Activated CD4-positive, alpha-beta T cell treated with anti-CD3 and anti-CD28 coated beads for 48 hours (primary cell): ENCODE results near the gene PCDHGA9.
"Not testable (repeated sequence)": the region's sequence is repeated elsewhere in the genome, so short reads cannot be mapped to it uniquely, and the experiment has no call there.

Experiments used
- DNase-seq: peaks from one replicate; pipeline ENCODE4 v3.0.0-alpha.2; 2020

The PCDHGA9 gene

GRCh38 chr5:141402553-141403243 lies at the start of gene PCDHGA9:
Gene PCDHGA9 (plus strand): TSS chr5:141402778. CDS start chr5:141402953, 175 bp downstream.
- DNase-seq: no peak

GRCh38 chr5:141354900-141355469 lies 47.6 kb upstream of the PCDHGA9 start, which contains the start of gene PCDHGA4:
Gene PCDHGA4 (plus strand): TSS chr5:141355021. CDS start chr5:141355108, 87 bp downstream.
- no peak for DNase-seq

GRCh38 chr5:141355641-141356040 lies 46.9 kb upstream of the PCDHGA9 start:
- no peak for DNase-seq

DNA sequence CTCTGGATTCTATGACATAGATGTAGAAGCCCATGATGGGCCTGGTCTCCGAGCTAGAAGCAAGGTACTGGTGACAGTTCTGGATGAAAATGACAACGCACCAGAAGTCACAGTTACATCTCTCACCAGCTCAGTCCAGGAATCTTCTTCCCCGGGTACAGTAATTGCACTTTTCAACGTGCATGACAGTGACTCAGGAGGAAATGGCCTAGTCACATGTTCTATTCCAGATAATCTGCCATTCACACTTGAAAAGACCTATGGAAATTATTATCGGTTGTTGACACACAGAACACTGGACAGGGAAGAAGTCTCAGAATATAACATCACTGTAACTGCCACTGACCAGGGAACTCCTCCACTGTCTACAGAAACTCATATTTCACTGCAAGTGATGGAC lies 46.4 kb upstream of the PCDHGA9 start:
- DNase-seq: no peak

DNA sequence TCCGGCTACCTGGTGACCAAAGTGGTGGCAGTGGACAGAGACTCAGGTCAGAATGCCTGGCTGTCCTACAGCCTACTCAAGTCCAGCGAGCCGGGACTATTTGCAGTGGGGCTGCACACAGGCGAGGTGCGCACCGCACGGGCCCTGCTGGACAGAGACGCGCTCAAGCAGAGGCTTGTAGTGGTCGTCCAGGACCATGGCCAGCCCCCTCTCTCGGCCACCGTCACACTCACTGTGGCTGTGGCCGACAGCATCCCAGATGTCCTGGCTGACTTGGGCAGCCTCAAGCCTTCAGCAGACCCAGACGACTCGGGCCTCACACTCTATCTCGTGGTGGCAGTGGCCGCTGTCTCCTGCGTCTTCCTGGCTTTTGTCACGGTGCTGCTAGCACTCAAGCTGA lies 45.6 kb upstream of the PCDHGA9 start:
- DNase-seq: no peak

GRCh38 chr5:141359790-141360426 lies 42.7 kb upstream of the PCDHGA9 start, which contains the start of gene PCDHGB2:
Gene PCDHGB2 (plus strand): TSS chr5:141359994. CDS start chr5:141360136, 142 bp downstream.
- no peak for DNase-seq

DNA sequence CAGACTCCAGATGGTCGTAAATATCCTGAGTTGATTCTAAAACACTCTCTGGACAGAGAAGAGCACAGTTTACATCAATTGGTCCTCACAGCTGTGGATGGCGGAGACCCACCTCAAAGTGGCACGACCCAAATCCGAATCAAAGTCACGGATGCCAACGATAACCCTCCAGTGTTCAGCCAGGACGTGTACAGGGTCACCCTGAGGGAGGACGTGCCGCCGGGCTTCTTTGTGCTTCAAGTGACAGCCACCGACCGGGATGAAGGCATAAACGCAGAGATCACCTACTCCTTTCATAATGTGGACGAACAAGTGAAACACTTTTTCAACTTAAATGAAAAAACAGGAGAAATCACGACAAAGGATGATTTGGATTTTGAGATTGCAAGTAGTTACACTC lies 41.9 kb upstream of the PCDHGA9 start:
- DNase-seq: no peak

GRCh38 chr5:141362719-141363118 lies 39.9 kb upstream of the PCDHGA9 start:
- DNase-seq: no peak

GRCh38 chr5:141363952-141364660 lies 38.5 kb upstream of the PCDHGA9 start, which contains the start of gene PCDHGA5:
Gene PCDHGA5 (plus strand): TSS chr5:141364162. CDS start chr5:141364331, 169 bp downstream.
- DNase-seq: no peak

DNA sequence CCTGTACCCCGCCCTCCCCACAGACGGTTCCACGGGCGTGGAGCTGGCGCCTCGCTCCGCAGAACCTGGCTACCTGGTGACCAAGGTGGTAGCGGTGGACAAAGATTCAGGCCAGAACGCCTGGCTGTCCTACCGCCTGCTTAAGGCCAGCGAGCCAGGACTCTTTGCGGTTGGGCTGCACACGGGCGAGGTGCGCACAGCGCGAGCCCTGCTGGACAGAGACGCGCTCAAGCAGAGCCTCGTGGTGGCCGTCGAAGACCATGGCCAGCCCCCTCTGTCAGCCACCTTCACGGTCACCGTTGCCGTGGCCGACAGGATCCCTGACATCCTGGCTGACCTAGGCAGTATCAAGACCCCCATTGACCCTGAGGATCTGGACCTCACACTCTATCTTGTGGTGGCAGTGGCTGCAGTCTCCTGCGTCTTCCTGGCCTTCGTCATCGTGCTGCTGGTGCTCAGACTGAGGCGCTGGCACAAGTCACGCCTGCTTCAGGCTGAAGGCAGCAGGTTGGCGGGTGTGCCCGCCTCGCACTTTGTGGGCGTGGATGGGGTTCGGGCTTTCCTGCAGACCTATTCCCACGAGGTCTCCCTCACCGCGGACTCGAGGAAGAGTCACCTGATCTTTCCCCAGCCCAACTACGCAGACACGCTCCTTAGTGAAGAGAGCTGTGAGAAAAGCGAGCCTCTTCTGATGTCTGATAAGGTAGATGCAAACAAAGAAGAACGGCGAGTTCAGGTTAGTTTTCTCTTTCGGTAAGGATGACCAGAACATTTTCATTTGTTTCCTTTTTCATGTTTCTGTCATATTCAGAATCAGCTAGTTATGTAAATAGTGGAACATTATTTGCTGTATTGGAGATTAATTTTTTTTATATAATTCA lies 36.3 kb upstream of the PCDHGA9 start:
- DNase-seq: no peak

- DNase-seq: peak; percentile 53
These were observed 32.4 kb upstream of the PCDHGA9 start, which contains the start of gene PCDHGB3 for GRCh38 chr5:141369994-141370848. Gene PCDHGB3 (plus strand): TSS chr5:141370242. CDS start chr5:141370395, 153 bp downstream.

DNA sequence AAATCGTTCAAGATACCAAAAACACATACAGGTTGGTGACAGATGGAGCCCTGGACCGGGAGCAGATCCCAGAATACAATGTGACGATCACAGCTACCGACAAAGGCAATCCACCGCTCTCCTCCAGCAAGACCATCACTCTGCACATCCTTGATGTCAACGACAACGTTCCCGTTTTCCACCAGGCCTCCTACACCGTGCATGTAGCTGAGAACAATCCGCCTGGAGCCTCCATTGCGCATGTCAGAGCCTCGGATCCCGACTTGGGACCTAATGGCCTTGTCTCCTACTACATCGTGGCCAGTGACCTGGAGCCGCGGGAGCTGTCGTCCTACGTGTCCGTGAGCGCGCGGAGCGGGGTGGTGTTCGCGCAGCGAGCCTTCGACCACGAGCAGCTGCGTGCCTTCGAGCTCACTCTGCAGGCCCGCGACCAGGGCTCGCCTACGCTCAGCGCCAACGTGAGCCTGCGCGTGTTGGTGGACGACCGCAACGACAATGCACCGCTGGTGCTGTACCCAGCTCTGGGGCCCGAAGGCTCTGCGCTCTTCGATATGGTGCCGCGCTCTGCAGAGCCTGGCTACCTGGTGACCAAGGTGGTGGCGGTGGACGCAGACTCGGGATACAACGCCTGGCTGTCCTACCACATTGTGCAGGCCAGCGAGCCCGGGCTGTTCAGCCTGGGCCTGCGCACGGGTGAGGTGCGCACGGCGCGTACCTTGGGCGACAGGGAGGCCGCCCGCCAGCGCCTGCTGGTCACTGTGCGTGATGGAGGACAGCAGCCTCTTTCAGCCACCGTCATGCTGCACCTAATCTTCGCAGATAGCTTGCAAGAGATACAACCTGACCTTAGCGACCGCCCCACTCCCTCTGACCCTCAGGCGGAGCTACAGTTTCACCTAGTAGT lies 30.8 kb upstream of the PCDHGA9 start:
- DNase-seq: no peak

DNA sequence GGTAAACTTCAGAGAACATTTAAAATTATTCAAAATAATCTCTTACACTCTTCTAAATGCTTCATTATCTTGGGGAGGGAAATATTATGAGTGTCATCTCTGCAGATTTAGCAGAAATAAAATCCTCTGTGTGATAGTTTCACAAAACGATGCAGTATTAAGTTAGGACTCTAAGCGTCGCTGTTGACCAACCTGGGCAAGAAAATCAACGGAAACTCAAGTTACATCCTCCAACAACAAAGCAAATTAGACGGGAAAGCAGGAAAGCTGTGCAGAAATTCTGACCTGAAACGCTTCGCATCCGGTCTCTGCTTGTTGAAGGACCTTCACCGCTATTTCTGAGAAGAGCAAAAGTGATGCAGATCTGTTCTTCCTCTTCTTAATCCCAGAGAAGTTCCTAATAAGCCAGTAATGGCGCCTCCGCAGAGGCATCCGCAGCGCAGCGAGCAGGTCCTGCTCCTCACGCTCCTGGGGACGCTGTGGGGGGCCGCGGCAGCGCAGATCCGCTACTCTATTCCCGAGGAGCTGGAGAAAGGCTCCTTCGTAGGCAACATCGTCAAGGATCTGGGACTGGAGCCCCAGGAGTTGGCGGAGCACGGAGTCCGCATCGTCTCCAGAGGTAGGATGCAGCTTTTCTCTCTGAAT lies 28.8 kb upstream of the PCDHGA9 start, which contains the start of gene PCDHGA6:
Gene PCDHGA6, plus strand, starts transcription at position 219 of the 645 bp plus-strand sequence. Its CDS starts 193 bp downstream, at position 412.
- DNase-seq: no peak

DNA sequence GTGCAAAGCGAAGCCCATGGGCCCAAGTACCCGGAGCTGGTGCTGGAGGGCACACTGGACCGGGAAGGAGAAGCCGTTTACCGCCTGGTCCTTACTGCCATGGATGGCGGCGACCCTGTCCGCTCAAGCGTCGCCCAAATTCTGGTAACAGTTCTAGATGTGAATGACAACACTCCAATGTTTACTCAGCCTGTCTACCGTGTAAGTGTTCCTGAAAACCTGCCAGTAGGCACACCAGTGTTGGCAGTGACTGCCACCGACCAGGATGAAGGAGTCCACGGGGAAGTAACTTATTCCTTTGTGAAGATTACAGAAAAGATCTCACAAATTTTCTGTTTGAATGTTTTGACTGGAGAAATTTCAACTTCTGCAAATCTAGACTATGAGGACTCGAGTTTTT lies 28.0 kb upstream of the PCDHGA9 start:
- DNase-seq: no peak

DNA sequence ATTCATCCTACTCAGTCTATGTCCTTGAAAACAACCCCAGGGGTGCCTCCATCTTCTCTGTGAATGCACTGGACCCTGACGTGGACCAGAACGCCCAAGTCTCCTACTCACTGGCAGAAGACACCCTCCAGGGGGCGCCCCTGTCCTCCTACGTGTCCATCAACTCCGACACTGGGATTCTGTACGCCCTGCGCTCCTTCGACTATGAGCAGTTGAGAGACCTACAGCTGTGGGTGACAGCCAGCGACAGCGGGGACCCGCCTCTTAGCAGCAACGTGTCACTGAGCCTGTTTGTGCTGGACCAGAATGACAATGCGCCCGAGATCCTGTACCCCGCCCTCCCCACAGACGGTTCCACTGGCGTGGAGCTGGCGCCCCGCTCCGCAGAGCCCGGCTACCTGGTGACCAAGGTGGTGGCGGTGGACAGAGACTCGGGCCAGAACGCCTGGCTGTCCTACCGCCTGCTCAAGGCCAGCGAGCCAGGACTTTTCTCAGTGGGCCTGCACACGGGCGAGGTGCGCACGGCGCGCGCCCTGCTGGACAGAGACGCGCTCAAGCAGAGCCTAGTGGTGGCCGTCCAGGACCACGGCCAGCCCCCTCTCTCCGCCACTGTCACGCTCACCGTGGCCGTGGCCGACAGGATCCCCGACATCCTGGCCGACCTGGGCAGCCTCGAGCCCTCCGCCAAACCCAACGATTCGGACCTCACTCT lies 27.0 kb upstream of the PCDHGA9 start:
- DNase-seq: not testable (repeated sequence)

DNA sequence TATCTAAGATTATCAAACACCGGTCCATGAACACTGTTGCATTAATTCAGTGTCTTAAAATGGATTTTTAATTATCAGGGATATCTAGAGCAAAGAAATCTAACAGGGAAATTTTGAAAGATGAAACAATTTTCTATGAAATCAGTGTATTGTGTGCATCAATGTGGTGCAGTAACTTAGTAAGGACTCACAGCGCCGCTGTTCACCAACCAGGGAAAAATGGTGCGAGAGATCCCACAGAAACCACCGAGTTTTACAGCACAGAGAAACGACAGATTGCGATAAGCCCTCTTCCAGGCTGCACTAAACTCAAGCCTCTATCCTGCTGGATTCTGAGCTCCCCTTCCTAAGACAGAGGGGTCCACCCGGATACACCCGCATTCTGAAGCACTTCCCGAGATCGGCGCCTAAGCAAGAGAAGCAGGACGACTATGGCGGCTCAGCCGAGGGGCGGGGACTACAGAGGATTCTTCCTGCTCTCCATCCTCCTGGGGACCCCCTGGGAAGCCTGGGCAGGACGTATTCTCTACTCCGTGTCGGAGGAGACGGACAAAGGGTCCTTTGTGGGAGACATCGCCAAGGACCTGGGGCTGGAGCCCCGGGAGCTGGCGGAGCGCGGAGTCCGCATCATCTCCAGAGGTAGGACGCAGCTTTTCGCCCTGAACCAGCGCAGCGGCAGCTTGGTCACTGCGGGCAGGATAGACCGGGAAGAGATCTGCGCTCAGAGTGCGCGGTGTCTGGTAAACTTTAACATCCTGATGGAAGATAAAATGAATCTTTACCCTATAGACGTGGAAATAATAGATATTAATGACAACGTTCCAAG lies 19.9 kb upstream of the PCDHGA9 start, which contains the start of gene PCDHGA7:
Gene PCDHGA7, plus strand, starts transcription at position 274 of the 826 bp plus-strand sequence. Its CDS starts 158 bp downstream, at position 432.
- no peak for DNase-seq

GRCh38 chr5:141383345-141383744 lies 19.2 kb upstream of the PCDHGA9 start:
- DNase-seq: no peak
